Pancreas (tissue), 10 donors: ENCODE results near the gene UGT3A1. TPM values are rescaled to one million over a fixed set of nuclear protein-coding genes. Genes with fewer than 3 reads are reported as not detected.
"Not testable (repeated sequence)": the region's sequence is repeated elsewhere in the genome, so short reads cannot be mapped to it uniquely, and the experiment has no call there.

Experiments used
- ATAC-seq, 4 donors: fragments of 200-7000 bp; cut with Tn5 transposase; one replicate each; pipeline versions ENCODE4 v1.8.0 to v1.9.1; 2020; ENCODE audit warnings: mild to moderate bottlenecking in 4 of 4, moderate library complexity in 4 of 4
- DNase-seq, 6 donors: peaks; one replicate each; pipeline ENCODE4 v3.0.0-alpha.2; 2020
- FAIRE-seq: peaks from 2 replicates; lab custom pipeline; 2012; peaks lifted over from hg19 to GRCh38; lab: Jason Lieb, UNC
- H3K27ac ChIP-seq, 4 donors: fragments of 200-600 bp; sonication (generic); 1 replicate in 3 of 4; 2 replicates in 1 of 4; pipeline versions ENCODE4 v1.5.0 to v1.8.0; 2020
- H3K27me3 ChIP-seq, 4 donors: fragments of 200-600 bp; one replicate each; pipeline ENCODE4 v1.8.0; 2021
- H3K36me3 ChIP-seq, 3 donors: fragments of 200-600 bp; sonication (generic) in 1 of 3; one replicate each; pipeline versions ENCODE4 v1.5.0 to v1.8.0; 2020 to 2021
- H3K4me1 ChIP-seq, 3 donors: fragments of 200-600 bp; one replicate each; pipeline ENCODE4 v1.8.0; 2021
- H3K4me3 ChIP-seq, 4 donors: fragments of 200-600 bp; sonication (generic) in 2 of 4; one replicate each; pipeline versions ENCODE4 v1.5.0 to v1.8.0; 2020 to 2021
- H3K9me3 ChIP-seq, 4 donors: fragments of 200-600 bp; one replicate each; pipeline ENCODE4 v1.8.0; 2021
- WGBS, 2 donors: extraction: QIAGEN DNeasy Blood & Tissue Kit; methylation state at CpG; one replicate each; pipeline ENCODE4 v1.1.7; 2013; 5-methylcytosine and 5-hydroxymethylcytosine counted together
- intact Hi-C, 3 donors: fragments of 100-400 bp; cut with DNase I; formaldehyde crosslinking; loops; one replicate each; pipeline versions ENCODE4 v1.11.1 to v1.14.2; 2022
- polyA plus RNA-seq, 2 donors: library from polyadenylated mRNA; stranded (reverse); fragments of 200-250 nt; gene quantifications; one replicate each; pipeline ENCODE4 v1.2.3, GENCODE V29; 2013
- total RNA-seq, 6 donors: library from RNA; stranded (reverse); fragmentation: NEBNext Ultra II Directional in 4 of 6; extraction: Animal tissue kit (Norgen Biotek cat#: 25700) in 4 of 6; gene quantifications; one replicate each; pipeline versions ENCODE4 v1.2.1 to v1.2.4, GENCODE V29; 2021 to 2023
- TF ChIP-seq, protein P1 (sequence below), 4 donors: fragments of 200-600 bp; sonication (generic) in 3 of 4; IDR thresholded peaks; one replicate each; pipeline versions ENCODE4 v1.5.0 to v1.8.0; 2021; ENCODE audit warnings: antibody characterized with exemption in 4 of 4
- donor health status: healthy with polysubstance abuse.
- donor health status: DM: no; HTN: no; CAD: no; lungs with moderate emphysema.
- donor health status: DM: no; HTN: no; CAD: no.
- donor health status: control.
- donor health status: control.
- donor health status: Bipolar disorder and iron deficiency.
- donor health status: DM: yes; HTN: yes; CAD: no.
- donor health status: DM: no; HTN: no; CAD: no.
- donor health status: DM: no; HTN: no; CAD: no.
- donor health status: DM: yes; HTN: yes; CAD: no.

UGT3A1 gene
- total RNA-seq (not detected), polyA plus RNA-seq (not detected)

- WGBS, 2 donors, result 6 to 7% methylated on average over 25 of the region's 25 CpGs
- ATAC-seq (no peak), FAIRE-seq (no peak), DNase-seq (peak in 1 of 6 donors; percentile 31)
- no peaks in the 10 kb centered on the region for H3K4me1 ChIP-seq
- H3K36me3 ChIP-seq, result no peaks in the 10 kb centered on the region
- no peaks in the 10 kb centered on the region for H3K9me3 ChIP-seq
- no peak within 1 kb of the TSS for H3K4me3 ChIP-seq
- intact Hi-C loops, result no loop called here
- no peaks in the 10 kb centered on the region for H3K27me3 ChIP-seq
- no peak within 1 kb of the TSS for H3K27ac ChIP-seq
- TF ChIP-seq, protein P1, sequence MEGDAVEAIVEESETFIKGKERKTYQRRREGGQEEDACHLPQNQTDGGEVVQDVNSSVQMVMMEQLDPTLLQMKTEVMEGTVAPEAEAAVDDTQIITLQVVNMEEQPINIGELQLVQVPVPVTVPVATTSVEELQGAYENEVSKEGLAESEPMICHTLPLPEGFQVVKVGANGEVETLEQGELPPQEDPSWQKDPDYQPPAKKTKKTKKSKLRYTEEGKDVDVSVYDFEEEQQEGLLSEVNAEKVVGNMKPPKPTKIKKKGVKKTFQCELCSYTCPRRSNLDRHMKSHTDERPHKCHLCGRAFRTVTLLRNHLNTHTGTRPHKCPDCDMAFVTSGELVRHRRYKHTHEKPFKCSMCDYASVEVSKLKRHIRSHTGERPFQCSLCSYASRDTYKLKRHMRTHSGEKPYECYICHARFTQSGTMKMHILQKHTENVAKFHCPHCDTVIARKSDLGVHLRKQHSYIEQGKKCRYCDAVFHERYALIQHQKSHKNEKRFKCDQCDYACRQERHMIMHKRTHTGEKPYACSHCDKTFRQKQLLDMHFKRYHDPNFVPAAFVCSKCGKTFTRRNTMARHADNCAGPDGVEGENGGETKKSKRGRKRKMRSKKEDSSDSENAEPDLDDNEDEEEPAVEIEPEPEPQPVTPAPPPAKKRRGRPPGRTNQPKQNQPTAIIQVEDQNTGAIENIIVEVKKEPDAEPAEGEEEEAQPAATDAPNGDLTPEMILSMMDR (IDR thresholded peaks at IDR 0.05), result no peak
These were observed at the start of gene UGT3A1 for GRCh38 chr5:35990941-35991611. Gene UGT3A1, minus strand, starts transcription at chr5:35991390. Its CDS starts 150 bp downstream, at chr5:35991240.

GRCh38 chr5:36035696-36036095 is 44.5 kb upstream of the UGT3A1 start:
- TF ChIP-seq, protein P1 (IDR thresholded peaks at IDR 0.05), result no peak
- 90 to 94% methylated on average over 13 of the region's 13 CpGs for WGBS, 2 donors
- Histone ChIP-seq H3K36me3 (no peaks in the 10 kb centered on the region), H3K9me3 (no peaks in the 10 kb centered on the region), H3K27ac (no peak overlapping the region), H3K4me3 (no peak overlapping the region), H3K27me3 (no peaks in the 10 kb centered on the region), H3K4me1 (no peaks in the 10 kb centered on the region)
- DNase-seq, result no peak
- intact Hi-C loops, result no loop called here
- ATAC-seq, result no peak
- FAIRE-seq, result no peak

DNA sequence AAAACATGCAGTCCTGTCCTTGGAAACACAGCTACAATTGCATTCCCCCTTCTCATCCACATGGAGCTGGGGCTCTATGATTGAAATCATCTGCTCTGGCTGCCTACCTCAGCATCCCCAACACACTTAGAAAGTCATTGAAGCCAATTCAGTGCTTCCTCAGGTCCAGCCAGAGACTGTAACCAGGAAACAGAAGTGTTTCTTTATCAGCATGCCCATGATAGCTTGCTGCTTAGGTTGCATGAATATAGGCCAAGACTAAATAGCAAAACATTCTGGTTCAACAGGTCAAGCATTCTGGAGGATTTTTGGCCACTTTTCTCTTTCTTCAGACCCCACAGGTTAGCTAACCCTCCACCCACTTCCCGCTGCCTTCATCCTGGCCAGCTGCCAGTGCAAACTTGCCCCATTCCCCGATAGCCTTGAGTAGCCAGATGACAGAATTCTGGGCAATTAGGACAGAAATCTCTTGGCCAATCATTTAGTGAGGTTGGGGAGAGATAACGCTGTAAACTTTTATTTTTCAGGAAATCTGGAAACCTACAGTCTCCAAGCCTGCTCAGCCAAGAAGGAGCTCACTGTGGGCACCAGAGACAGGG is 43.4 kb upstream of the UGT3A1 start:
- ATAC-seq, result not testable (repeated sequence)
- 8 to 10% methylated on average over 3 of the region's 3 CpGs for WGBS, 2 donors

DNA sequence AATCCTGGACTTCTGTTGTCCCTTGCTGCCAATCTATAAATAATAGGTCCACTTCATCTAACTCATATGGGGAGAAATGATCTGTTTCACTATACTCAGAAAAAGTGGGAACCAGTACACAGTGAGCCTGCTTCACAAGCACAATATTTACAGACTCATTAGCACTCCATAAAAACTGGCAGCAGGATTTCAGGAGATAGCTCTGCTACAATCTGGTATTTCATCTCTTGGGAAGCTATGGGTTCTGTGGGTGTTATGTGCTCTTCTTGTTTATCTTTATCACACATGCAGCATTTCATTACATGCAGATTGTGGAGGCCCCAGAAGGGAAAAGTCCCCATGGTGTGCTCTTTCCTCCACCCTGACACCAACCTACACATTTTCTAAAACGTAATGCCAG is 42.3 kb upstream of the UGT3A1 start:
- 78 to 88% methylated on average over 1 of the region's 1 CpG for WGBS, 2 donors

More for the DNA sequence above, 43.4 kb upstream of the UGT3A1 start:
- peak in 1 of 6 donors; percentile 60 for DNase-seq
- FAIRE-seq, intact Hi-C loops, H3K9me3 ChIP-seq, H3K4me1 ChIP-seq, H3K27me3 ChIP-seq, H3K36me3 ChIP-seq, H3K27ac ChIP-seq, H3K4me3 ChIP-seq: not testable (repeated sequence)

GRCh38 chr5:36033047-36033446 is 41.9 kb upstream of the UGT3A1 start:
- FAIRE-seq (no peak), DNase-seq (no peak), ATAC-seq (no peak)
- H3K4me1 ChIP-seq, result no peaks in the 10 kb centered on the region
- intact Hi-C loops, result no loop called here
- H3K36me3 ChIP-seq, result no peaks in the 10 kb centered on the region
- no peaks in the 10 kb centered on the region for H3K9me3 ChIP-seq
- H3K4me3 ChIP-seq, result no peak overlapping the region
- H3K27ac ChIP-seq, result no peak overlapping the region
- H3K27me3 ChIP-seq, result no peaks in the 10 kb centered on the region
- TF ChIP-seq, protein P1 (IDR thresholded peaks at IDR 0.05), result no peak

More for the DNA sequence above, 42.3 kb upstream of the UGT3A1 start:
- H3K9me3 ChIP-seq, result no peaks in the 10 kb centered on the region
- H3K27me3 ChIP-seq, result no peaks in the 10 kb centered on the region
- no peak for DNase-seq
- H3K27ac ChIP-seq, result no peak overlapping the region
- H3K36me3 ChIP-seq, result no peaks in the 10 kb centered on the region
- ATAC-seq, result no peak
- intact Hi-C loops, result no loop called here
- no peak overlapping the region for H3K4me3 ChIP-seq
- FAIRE-seq, result no peak
- TF ChIP-seq, protein P1 (IDR thresholded peaks at IDR 0.05), result no peak
- no peaks in the 10 kb centered on the region for H3K4me1 ChIP-seq
